Urinary bladder (tissue), 4 donors: ENCODE measurements around the gene ZSCAN20. TPM values are rescaled to one million over a fixed set of nuclear protein-coding genes. Genes with fewer than 3 reads are reported as not detected.

Experiments used
- DNase-seq: peaks from one replicate; pipeline ENCODE4 v3.0.0-alpha.2; 2015; ENCODE audit errors: extremely low spot score
- H3K27ac ChIP-seq: one replicate; pipeline ENCODE4 v1.5.1; 2013; ENCODE audit warnings: low read depth, mild to moderate bottlenecking, moderate library complexity
- H3K36me3 ChIP-seq: one replicate; pipeline ENCODE4 v1.6.1; 2013; ENCODE audit warnings: mild to moderate bottlenecking, moderate library complexity; ENCODE audit not compliant: insufficient read depth
- H3K4me1 ChIP-seq: one replicate; pipeline ENCODE4 v1.6.1; 2013; ENCODE audit warnings: mild to moderate bottlenecking, moderate library complexity; ENCODE audit not compliant: insufficient read depth
- H3K4me3 ChIP-seq: one replicate; pipeline ENCODE4 v1.5.1; 2013; ENCODE audit warnings: low read depth, low read length
- WGBS: extraction: QIAGEN DNeasy Blood & Tissue Kit; methylation state at CpG from one replicate; pipeline ENCODE4 v1.1.7; 2013; 5-methylcytosine and 5-hydroxymethylcytosine counted together
- polyA plus RNA-seq: library from polyadenylated mRNA; stranded (reverse); fragments of 200-250 nt; gene quantifications from one replicate; pipeline ENCODE4 v1.2.3, GENCODE V29; 2013
- total RNA-seq: library from RNA; depleted of rRNA; stranded (reverse); fragments of >200 nt; gene quantifications from one replicate; pipeline ENCODE4 v1.2.3, GENCODE V29; 2014
- donor health status: healthy with polysubstance abuse.
- donor health status: healthy.

Gene ZSCAN20
- total and polyA plus RNA-seq, 2 donors, result 2.4 to 11.6 TPM

DNA sequence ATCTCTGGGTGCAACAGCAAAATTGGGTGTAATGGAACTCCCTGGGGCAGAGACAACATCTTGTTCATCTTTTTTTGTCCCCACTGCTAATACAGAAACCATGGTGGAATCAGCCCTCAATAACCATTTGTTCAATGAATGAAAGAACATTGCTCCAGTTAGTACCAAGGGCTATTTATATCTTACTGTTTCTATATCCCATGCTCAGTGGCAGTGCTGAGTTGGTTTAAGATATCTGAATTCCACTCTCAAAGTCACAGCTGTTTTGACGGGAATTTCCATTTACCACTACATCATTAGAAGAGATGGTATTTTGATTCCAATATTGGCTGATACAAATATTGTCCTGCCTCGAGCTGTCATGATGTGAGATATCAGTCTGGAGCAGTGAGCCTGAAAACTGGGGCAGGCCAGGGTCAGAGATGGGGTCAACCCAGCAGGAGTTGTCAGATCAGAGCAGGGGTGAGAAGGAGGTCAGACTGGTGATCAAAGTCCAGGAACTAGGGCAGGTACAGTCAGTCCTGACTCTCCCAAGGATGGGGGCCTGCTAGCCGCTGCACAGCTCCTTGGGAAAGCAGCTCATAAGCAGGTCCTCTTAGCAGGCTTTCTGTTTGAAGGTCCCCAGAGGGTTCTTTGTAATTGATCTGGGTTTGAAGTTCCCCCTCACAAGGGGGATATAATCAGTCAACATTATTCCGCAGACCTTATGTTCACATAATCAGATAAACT, 35.7 kb upstream of the ZSCAN20 start:
- 81% methylated on average over 4 of the region's 4 CpGs for WGBS
- no peak overlapping the region for H3K27ac ChIP-seq
- no peak overlapping the region for H3K4me3 ChIP-seq
- no peak for DNase-seq
- no peaks in the 10 kb centered on the region for H3K4me1 ChIP-seq
- no peaks in the 10 kb centered on the region for H3K36me3 ChIP-seq

GRCh38 chr1:33438364-33439160, 33.9 kb upstream of the ZSCAN20 start:
- Histone ChIP-seq H3K27ac (no peak overlapping the region), H3K4me3 (no peak overlapping the region)
- WGBS, result 74% methylated on average over 6 of the region's 6 CpGs

GRCh38 chr1:33439662-33440061, 32.8 kb upstream of the ZSCAN20 start:
- no peaks in the 10 kb centered on the region for H3K4me1 ChIP-seq
- H3K4me3 ChIP-seq, result no peak overlapping the region
- no peak overlapping the region for H3K27ac ChIP-seq
- no peaks in the 10 kb centered on the region for H3K36me3 ChIP-seq
- WGBS, result 19% methylated on average over 1 of the region's 1 CpG
- DNase-seq, result no peak

More at GRCh38 chr1:33438364-33439160, 33.9 kb upstream of the ZSCAN20 start:
- DNase-seq, result no peak
- H3K36me3 ChIP-seq, result no peaks in the 10 kb centered on the region
- no peaks in the 10 kb centered on the region for H3K4me1 ChIP-seq

GRCh38 chr1:33441088-33441745, 31.2 kb upstream of the ZSCAN20 start:
- DNase-seq, result no peak
- Histone ChIP-seq H3K36me3 (no peaks in the 10 kb centered on the region), H3K4me1 (no peaks in the 10 kb centered on the region), H3K27ac (no peak overlapping the region), H3K4me3 (no peak overlapping the region)
- 79% methylated on average over 6 of the region's 6 CpGs for WGBS

GRCh38 chr1:33442141-33442540, 30.3 kb upstream of the ZSCAN20 start:
- Histone ChIP-seq H3K4me1 (no peaks in the 10 kb centered on the region), H3K27ac (no peak overlapping the region)
- 72% methylated on average over 1 of the region's 1 CpG for WGBS

DNA sequence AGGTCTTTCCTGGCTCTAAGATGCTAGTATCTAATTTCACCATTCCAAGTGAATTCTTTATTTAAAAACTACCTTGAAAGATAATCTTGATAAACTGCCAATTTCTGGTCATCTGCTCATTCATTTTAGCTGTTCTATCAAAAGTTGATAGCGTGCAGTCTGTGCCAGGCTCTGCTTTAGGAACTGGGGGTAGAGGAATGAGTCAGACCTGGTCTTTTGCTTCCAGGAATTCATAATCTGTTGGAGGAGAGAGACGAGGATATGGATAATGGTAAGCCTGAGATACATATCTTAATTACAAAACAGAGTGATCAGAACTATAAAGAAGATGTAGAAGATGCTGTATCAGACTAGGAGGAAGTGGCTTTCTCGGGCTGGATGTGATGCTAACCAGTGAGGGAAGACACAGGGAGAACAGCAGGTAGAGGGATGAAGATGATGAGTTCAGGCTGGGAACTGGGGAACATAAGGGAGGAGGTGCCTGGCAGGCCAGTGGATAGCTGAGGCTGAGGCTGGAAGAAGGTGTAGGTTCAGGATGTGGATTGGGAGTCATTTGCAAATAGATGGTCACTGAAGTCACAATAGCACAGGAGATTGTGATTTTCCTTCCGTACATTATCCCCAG, 29.3 kb upstream of the ZSCAN20 start:
- Histone ChIP-seq H3K27ac (no peak overlapping the region), H3K4me3 (no peak overlapping the region), H3K4me1 (no peaks in the 10 kb centered on the region), H3K36me3 (no peaks in the 10 kb centered on the region)
- DNase-seq, result no peak
- 41% methylated on average over 4 of the region's 4 CpGs for WGBS

More at GRCh38 chr1:33442141-33442540, 30.3 kb upstream of the ZSCAN20 start:
- DNase-seq, result no peak
- H3K36me3 ChIP-seq, result no peaks in the 10 kb centered on the region
- no peak overlapping the region for H3K4me3 ChIP-seq

- H3K4me1 ChIP-seq, result no peaks in the 10 kb centered on the region
- WGBS, result 28% methylated on average over 6 of the region's 6 CpGs
- H3K27ac ChIP-seq, result no peak overlapping the region
Measured at GRCh38 chr1:33443705-33444180, 28.7 kb upstream of the ZSCAN20 start.

GRCh38 chr1:33445108-33445507, 27.3 kb upstream of the ZSCAN20 start:
- WGBS, result 81% methylated on average over 6 of the region's 6 CpGs
- no peak overlapping the region for H3K4me3 ChIP-seq
- no peaks in the 10 kb centered on the region for H3K4me1 ChIP-seq
- DNase-seq, result no peak
- no peak overlapping the region for H3K27ac ChIP-seq
- no peaks in the 10 kb centered on the region for H3K36me3 ChIP-seq

More at GRCh38 chr1:33443705-33444180, 28.7 kb upstream of the ZSCAN20 start:
- Histone ChIP-seq H3K36me3 (no peaks in the 10 kb centered on the region), H3K4me3 (no peak overlapping the region)
- DNase-seq, result no peak

DNA sequence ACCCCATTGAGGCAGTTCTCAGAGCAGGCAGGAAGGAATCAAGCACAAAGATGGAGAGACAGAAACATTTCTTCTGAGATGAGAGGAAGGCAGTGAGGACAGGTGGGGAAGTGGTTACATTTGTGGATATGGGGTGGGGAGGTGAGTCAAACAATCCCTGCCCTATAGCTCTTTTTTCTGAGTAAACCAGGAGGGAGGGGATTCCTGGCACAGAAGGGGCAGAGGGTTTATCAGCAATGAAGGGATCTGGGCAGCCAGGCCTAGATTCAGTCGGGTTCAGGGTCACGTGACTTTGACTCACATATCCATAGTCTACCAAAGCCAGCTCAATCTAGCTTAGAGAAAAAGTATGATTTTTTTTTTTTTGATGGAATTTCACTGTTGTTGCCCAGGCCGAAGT, 25.9 kb upstream of the ZSCAN20 start:
- no peak overlapping the region for H3K27ac ChIP-seq
- H3K4me3 ChIP-seq, result no peak overlapping the region
- no peaks in the 10 kb centered on the region for H3K36me3 ChIP-seq
- DNase-seq, result no peak
- H3K4me1 ChIP-seq, result no peaks in the 10 kb centered on the region
- WGBS, result 89% methylated on average over 3 of the region's 3 CpGs

DNA sequence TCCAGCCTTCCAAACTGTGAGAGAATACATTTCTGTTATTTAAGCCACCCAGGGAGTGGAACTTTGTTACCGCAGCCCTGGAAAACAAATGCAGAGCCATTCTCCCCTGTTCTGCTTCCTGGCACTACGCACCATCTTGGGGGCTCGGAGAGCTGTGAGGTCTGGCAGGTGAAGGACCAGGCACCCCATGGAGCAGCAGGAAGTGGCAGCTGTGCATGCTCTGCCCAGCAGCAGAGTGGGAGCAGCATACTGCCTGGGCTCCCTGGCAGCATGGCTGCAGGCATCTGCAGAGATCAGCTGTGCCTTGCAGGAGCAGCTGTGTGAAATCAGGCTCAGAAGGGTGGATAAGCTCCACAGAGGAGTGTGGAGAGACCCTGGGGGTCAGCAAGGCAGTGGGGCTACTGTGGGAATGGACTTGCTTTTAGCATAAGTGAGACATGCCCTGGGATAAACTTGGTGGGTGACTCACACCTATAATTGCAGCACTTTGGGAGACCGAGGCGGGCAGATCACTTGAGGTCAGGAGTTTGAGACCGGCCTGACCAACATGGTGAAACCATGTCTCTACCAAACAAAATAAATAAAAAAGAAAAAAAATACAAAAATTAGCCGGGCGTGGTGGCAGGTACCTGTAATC, 17.7 kb upstream of the ZSCAN20 start:
- Histone ChIP-seq H3K27ac (no peak overlapping the region), H3K36me3 (no peaks in the 10 kb centered on the region), H3K4me3 (no peak overlapping the region), H3K4me1 (no peaks in the 10 kb centered on the region)
- 92% methylated on average over 8 of the region's 8 CpGs for WGBS
- DNase-seq, result no peak

- Histone ChIP-seq H3K4me1 (no peaks in the 10 kb centered on the region), H3K27ac (no peak overlapping the region), H3K36me3 (no peaks in the 10 kb centered on the region), H3K4me3 (no peak overlapping the region)
- 41% methylated on average over 8 of the region's 8 CpGs for WGBS
- no peak for DNase-seq
Measured at GRCh38 chr1:33455539-33456501, 16.6 kb upstream of the ZSCAN20 start.

- no peak overlapping the region for H3K4me3 ChIP-seq
- H3K4me1 ChIP-seq, result no peaks in the 10 kb centered on the region
- H3K27ac ChIP-seq, result no peak overlapping the region
- no peak for DNase-seq
- no peaks in the 10 kb centered on the region for H3K36me3 ChIP-seq
- 72% methylated on average over 6 of the region's 6 CpGs for WGBS
Measured at GRCh38 chr1:33456502-33456886, 16.0 kb upstream of the ZSCAN20 start.
